Stimulated activated CD4-positive, alpha-beta T cell treated with anti-CD3 and anti-CD28 coated beads, Interleukin-4, amount 100 ng/mL, for 48 hours (primary cell): ENCODE data around the gene SFXN5.
"Not testable (repeated sequence)": the region's sequence is repeated elsewhere in the genome, so short reads cannot be mapped to it uniquely, and the experiment has no call there.

Source experiments
- DNase-seq, 2 donors: peaks; one replicate each; pipeline ENCODE4 v3.0.0-alpha.2; 2020; ENCODE audit warnings: low read depth in 2 of 2

SFXN5 gene

DNA sequence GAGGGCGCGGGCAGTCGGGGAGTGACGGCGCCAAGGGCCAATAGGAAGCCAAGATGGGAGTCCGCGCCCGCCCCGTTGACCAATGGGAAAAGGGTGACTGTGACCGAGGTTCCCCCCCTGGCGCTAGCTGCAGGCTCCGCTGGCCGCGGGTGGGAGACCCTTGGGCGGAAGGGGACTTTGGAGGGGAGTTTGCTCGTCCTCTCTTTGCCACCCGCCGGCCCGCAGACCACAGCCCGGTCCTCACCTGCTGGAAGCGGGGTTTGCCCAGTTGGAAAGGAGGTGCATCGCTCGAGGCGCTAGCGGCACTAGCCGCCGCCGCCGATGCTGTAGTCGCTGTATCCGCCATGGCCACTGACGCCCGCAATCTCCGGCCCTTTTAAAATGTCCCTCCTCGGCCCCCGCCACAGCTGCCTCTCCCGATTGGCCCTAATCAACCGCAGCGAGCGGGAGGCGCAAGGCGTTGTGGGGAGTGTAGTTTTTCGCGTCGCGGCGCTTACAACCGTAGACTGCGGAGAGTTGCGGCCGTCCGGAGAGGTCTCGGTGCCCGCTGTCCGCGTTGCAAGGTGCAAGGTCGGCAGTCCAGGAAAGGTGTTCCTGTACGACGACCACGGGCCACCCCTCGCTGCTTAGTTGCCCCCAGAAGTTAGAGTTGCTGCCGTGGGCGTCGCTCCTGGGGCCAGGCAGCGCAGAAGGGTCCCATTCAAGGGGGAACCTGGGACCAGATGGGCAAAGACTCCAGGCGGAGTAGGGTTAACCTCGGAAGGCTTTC lies at the start of gene SFXN5:
SFXN5 (minus strand) TSS at position 353 of the 769 bp plus-strand sequence; CDS start at position 346, 7 bp downstream.
- peak; percentile 94 to 96 for DNase-seq

DNA sequence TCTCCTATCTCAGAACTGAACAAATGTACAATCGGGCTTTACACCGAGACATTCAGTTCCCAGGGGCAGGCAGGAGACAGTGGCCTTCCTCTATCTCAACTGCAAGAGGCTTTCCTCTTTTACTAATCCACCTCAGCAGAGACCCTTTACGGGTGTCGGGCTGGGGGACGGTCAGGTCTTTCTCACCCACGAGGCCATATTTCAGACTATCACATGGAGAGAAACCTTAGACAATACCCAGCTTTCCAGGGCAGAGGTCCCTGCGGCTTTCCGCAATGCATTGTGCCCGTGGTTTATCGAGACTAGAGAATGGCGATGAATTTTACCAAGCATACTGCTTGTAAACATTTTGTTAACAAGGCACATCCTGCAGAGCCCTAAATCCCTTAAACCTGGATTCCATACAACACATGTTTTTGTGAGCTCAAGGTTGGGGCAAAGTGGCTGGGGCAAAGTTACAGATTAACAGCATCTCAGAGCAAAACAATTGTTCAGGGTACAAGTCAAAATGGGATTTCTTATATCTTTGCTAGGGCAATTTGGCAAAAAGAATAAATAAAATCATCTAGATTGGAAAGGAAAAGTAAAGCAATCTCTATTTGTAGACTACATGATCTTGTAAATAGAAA lies 48.2 kb upstream of the SFXN5 start:
- not testable (repeated sequence) for DNase-seq

DNA sequence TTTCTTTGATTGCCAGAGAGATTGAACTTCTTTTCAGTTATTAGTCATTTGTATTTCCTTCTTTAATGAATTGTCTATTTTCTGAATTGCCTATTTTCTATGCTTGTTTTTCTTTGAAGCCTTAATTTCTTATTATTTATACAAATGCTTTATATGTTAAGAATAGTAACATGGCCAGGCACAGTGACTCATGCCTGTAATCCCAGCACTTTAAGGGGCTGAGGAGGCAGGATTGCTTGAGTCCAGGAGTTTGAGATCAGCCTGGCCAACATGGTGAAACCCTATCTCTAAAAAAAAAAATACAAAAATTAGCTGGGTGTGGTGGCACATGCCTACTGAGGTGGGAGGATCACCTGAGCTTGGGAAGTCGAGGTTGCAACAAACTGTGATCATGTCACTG lies 45.9 kb upstream of the SFXN5 start:
- DNase-seq: no peak

- no peak for DNase-seq
Measured at GRCh38 chr2:73116182-73116960, 44.9 kb upstream of the SFXN5 start.

DNA sequence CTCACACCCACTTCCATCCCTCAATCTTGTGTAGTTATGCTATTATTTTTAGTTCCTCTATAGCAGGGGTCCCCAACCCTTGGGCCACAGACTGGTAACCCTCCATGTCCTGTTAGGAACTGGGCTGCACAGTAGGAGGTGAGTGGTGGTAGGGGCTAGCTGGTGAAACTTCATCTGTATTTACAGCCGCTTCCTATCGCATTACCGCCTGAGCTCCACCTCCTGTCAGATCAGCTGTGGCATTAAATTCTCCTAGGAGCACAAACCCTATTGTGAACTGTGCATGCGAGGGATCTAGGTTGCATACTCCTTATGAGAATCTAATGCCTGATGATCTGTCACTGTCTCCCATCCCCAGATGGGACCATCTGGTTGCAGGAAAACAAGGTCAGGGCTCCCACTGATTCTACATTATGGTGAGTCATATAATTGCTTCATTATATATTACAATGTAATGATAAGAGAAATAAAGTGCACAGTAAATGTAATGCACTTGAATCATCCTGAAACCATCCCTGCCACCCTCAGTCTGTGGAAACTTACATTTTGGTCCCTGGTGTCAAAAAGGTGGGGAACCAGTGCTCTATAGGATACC lies 42.9 kb upstream of the SFXN5 start:
- DNase-seq: no peak

DNA sequence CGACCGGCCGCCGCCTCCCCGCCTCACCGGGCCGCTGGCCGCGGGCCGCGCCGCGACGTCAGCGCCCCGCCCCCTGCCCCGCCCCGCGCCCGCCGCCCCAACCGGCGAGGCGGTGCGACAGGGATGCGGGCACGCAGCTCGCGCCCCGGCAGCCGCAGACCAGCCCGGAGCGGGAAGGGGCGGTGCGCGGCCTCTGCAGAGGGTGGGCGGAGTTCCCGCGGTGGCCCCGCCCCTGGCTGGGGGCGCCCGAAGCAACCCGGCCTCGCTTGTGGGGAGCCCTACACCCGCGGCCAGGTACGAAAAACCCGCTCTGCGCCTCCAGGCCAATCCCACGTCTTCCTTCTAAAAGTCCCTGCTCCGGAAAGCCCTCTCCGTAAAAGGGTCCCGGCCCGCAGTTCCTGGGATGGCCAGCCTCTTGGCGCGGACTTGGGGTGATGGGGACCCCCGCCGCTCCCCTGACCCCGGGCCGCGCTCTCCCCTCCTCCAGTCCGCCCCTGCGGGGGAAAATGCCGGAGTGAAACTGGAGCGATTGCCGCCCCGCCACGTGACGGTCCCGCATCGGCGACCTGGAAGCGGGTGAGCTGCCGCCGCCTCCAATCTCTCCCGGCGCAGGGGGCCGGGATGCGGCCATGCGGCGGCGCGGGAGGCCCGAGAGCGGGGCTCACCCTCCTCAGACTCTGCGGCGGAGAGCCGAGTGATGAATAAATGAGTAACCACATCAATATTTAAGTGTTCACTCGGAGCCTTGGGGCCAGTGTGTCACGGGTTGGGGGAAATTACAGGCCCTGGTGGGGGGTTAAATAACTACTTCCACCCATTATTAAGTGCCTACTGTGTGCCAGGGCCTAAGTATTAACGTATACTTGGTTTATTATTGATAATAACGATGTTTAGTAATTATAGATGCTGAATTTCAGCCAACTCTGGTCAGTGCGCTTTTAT lies 41.7 kb upstream of the SFXN5 start, which contains the start of gene RAB11FIP5:
RAB11FIP5 (minus strand) TSS at position 36 of the 942 bp plus-strand sequence. CDS start 171 bp downstream, outside the sequence.
- DNase-seq: peak; percentile 57 to 66

DNA sequence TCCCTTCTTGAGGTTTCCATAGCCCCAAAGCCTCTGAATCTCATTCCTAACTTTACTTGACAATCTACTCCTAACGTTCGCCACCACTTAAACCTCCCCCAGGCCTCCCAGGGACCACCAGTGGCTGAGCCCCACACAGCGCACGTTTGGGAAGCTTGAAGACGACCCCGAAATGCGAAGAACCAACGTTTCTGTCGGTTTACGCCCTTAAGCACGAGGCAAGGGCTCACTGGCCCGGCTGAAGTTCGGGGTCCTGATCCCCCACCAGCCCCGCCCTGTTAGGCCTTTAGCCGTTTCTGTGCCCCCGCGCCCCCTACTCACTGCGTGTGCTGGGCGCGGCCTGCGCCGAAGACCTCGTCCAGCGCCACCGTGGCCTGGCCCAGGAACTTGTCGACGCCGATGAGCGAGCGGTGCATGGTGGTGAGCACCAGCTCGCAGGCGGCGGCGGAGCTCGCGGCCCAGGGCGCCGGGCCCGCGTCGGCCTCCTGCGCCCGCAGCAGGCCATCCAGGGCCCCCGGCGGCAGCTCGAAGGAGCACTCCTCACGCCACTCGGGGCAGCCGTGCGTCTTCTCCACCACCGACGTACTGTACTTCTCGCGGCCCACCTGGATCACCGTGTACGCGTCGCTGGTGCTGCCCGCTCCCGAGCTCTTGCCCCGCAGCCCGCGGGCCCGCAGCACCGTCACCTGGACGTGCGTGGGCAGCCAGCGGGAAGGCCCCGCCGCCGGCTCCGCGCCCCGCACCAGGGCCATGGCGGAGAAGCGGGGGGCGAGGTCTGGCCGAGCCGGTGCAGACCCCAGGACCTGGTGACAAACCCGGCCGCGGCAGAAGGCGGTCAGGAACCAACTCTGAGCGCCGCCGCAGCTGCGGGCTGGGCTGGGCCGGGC lies 40.8 kb upstream of the SFXN5 start:
- peak; percentile 15 to 16 for DNase-seq

GRCh38 chr2:73111073-73112025 lies 39.8 kb upstream of the SFXN5 start:
- DNase-seq: no peak

GRCh38 chr2:73110168-73111072 lies 38.9 kb upstream of the SFXN5 start:
- DNase-seq: no peak

DNA sequence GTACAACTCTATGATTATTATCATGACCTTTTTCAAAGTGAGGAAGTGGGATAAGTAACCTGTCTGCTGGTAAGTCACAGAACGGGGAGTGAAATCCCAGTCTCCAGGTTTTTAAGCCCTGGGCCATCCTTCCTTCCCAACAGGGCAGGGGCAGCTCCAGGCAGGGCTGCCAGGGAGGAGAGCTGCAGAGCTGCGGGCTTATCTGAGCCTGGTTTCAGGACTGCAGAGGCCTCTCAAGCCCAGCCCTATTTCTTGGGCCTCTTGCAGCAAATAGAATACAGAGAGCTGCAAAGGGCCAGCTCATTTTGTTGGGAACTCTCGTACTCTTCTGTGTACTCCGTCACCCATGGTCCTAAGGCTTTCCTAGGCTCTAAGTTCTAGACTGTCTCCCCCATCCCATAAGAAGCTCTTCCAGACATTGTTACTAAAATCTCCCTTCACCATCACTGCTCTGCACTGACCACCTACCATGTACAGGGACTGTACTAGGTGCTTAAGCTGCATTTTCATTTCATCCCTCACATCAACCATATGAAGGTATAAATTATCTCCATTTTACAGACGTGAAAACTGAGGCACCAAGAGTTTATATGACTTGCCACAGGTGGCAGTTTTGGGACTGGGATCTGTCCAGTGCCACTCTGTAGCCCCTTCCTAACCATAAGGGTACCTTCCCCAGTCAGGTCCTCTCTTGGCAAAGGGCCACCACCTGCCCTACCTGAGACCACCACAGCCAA lies 38.1 kb upstream of the SFXN5 start:
- DNase-seq: no peak

DNA sequence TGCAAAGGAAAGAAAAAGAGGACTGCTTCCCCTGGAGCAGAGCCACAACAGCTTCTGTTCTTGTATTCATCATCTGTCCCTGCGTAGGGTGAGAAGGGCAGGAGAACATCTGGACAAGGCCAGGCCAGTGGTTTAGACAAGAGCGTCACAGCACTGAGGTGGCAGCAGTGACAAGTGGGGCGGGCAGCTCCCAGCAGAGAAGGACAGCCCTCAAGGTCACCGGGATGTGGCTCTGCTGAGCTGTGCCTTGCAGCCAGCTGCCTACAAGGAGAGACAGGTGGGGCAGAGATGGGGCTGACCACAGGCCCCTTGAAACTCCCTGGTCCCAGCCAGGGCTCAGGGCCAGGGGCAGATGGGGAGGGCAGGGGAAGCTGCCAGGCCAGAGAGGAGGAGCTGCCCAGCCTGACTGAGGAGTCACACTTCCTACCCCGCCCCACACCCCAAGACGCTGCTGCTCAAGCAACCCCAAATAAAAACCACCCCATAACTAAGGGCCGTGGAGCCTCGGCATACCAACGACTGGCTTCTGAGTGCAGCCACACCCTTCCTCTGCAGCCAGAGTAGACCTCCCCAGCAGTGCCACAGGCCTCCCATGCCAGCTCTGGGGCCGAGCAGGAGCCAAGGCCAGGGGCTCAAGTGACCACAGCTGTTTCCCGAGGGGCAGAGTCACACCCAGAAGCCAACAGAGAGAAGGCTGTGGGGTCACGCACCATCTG lies 35.9 kb upstream of the SFXN5 start:
- no peak for DNase-seq

DNA sequence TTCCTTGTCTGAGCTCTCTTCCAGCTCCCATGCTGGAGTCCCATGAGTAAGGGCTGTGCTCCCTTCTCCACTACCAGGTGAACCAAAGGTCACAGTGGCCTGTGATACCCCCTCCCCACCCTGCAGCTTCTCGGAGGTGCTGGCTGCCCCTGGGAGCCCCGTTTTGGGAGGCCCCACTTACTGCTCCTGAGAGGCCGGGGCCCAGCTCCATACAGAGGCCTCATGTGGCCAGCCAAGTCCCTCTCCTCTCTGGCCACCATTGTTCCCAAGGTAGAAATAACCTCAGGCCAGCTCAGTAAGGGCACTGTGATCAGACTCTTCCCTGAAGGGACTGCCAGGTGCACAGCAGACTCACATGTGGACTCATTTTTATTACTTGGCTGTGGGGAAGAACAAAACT lies 35.3 kb upstream of the SFXN5 start:
- DNase-seq: no peak

DNA sequence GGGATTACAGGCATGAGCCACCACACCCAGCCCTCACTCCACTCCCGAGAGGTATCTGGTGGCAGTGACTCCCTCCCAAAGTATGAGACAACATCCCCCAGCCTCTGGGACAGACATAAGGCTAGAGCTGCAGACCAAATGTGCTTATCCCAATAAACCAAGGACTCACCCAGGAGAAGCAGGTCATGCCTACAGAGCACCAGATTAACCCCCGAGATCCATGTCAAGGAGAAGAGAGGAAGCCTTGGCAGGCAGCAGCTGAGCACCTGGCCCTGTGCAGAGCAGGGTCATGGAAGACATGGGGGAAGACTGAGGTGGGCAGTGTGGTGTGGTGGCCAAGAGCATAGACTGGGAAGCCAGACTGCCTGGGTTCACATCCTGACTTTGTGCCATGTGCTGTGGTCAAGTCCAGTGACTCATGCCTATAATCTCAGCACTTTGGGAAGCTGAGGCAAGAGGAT lies 34.0 kb upstream of the SFXN5 start:
- DNase-seq: no peak

DNA sequence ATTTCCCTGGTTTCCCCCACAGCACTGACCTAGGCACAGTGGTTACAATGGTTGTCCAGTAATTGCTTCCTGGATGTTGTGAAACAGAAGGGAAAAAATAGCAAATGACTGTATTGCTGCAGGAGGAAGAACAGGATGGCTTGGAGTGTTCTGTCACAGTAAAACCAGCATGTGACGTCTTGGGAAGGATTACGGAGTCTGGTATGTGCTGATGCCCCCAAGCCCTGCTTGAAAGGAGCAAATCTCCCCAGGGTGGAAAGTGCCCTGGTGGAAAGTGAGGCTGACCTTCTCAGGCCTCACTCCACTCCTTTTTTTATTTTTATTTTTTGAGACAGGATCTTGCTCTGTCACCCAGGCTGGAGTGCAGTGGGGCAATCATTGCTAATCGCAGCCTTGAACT lies 33.4 kb upstream of the SFXN5 start:
- DNase-seq: no peak

DNA sequence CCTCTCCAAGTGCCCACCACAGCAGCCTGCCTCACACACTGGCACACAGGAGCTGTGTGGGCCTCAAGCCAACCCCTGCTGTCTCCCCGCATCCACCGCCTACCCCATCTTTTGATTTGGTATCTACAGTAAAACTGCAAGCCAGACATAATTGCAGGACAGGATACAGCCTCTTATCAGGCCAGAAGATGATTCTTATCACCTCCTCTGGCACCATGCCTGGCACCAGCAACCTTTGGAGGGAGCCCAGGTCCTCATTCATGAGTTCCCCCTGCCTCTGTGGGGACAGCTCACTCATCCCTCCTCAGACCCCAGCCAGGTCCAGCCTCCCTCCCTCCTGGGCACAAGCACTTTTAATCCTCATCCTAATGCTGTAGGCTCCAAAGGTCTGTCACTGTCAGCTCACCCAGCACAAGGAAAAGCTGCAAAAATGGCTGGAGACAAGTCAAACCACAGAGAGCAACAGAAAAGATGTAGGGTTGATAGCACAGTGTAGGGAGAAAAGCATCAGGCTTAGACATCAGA lies 31.6 kb upstream of the SFXN5 start:
- no peak for DNase-seq
